SK-N-SH (cell line): ENCODE results near the gene MYOG. TPM values are rescaled to one million over a fixed set of nuclear protein-coding genes. Genes with fewer than 3 reads are reported as not detected.

Source experiments
- CTCF ChIA-PET: fragments of 300-600, 350-600 bp; formaldehyde crosslinking; extraction: SDS; loops from one replicate; lab custom pipeline; 2021; lab: Yijun Ruan, JAX
- POLR2A ChIA-PET: fragments of 350-600 bp; sonication (Branson Sonifier 250); formaldehyde crosslinking; extraction: SDS; loops from one replicate; lab custom pipeline; 2020; ENCODE audit warnings: antibody characterized with exemption, inconsistent platforms; lab: Yijun Ruan, JAX
- DNase-seq: peaks from one replicate; pipeline ENCODE4 v3.0.0; 2012
- H2AFZ ChIP-seq: fragments of 200-600 bp; sonication (generic); 2 replicates; pipeline ENCODE4 v1.8.1; 2016; ENCODE audit warnings: antibody characterized with exemption, mild to moderate bottlenecking, low read depth
- H3F3A ChIP-seq: fragments of 200-600 bp; sonication (generic); replicated peaks from 2 replicates; pipeline ENCODE3; 2016; ENCODE audit warnings: antibody characterized with exemption, mild to moderate bottlenecking; ENCODE audit not compliant: insufficient read depth
- H3K27ac ChIP-seq, 2 experiments: fragments of 200-500 bp in 1 of 2; fragments of 200-600 bp in 1 of 2; sonication (Bioruptor generic) in 1 of 2; sonication (generic), shearing (Covaris generic) in 1 of 2; 2 replicates each; pipeline versions ENCODE4 v1.5.1 to v1.6.1; 2014 to 2016; ENCODE audit warnings: low read depth in 2 of 2, inconsistent platforms in 1 of 2, low read length in 1 of 2, mild to moderate bottlenecking in 1 of 2, mixed read lengths in 1 of 2
- H3K27me3 ChIP-seq: fragments of 200-600 bp; sonication (generic), shearing (Covaris generic); 2 replicates; pipeline ENCODE4 v1.6.1; 2016; ENCODE audit warnings: mixed run types; ENCODE audit not compliant: insufficient read depth
- H3K36me3 ChIP-seq, 2 experiments: fragments of 200-500 bp in 1 of 2; fragments of 200-600 bp in 1 of 2; sonication (Bioruptor generic) in 1 of 2; sonication (generic) in 1 of 2; replicated peaks in 1 of 2; 2 replicates each; pipeline versions ENCODE3 to v1.5.1; 2014 to 2016; ENCODE audit warnings: low read length in 1 of 2, mild to moderate bottlenecking in 1 of 2; ENCODE audit not compliant: insufficient read depth in 2 of 2, control insufficient read depth in 1 of 2
- H3K4me1 ChIP-seq, 2 experiments: fragments of 200-500 bp in 1 of 2; fragments of 200-600 bp in 1 of 2; sonication (Bioruptor generic) in 1 of 2; sonication (generic), shearing (Covaris generic) in 1 of 2; 2 replicates each; pipeline versions ENCODE4 v1.5.1 to v1.6.1; 2014 to 2016; ENCODE audit warnings: low read depth in 1 of 2, low read length in 1 of 2, mixed run types in 1 of 2; ENCODE audit not compliant: insufficient read depth in 2 of 2, control insufficient read depth in 1 of 2
- H3K4me2 ChIP-seq: fragments of 200-600 bp; sonication (generic), shearing (Covaris generic); 2 replicates; pipeline ENCODE4 v1.6.1; 2017; ENCODE audit warnings: mixed run types
- H3K4me3 ChIP-seq, 2 experiments: fragments of 200-500 bp in 1 of 2; fragments of 200-600 bp in 1 of 2; sonication (Bioruptor generic) in 1 of 2; sonication (generic), shearing (Covaris generic) in 1 of 2; 2 replicates each; pipeline versions ENCODE4 v1.5.1 to v1.8.1; 2014 to 2016; ENCODE audit warnings: low read depth in 2 of 2, inconsistent platforms in 1 of 2, low read length in 1 of 2, mild to moderate bottlenecking in 1 of 2, mixed read lengths in 1 of 2, moderate library complexity in 1 of 2
- H3K79me2 ChIP-seq: fragments of 200-600 bp; sonication (generic); 2 replicates; pipeline ENCODE4 v1.8.1; 2017; ENCODE audit warnings: mild to moderate bottlenecking; ENCODE audit not compliant: insufficient read depth
- H3K9ac ChIP-seq: fragments of 200-600 bp; sonication (generic); 2 replicates; pipeline ENCODE4 v1.6.1; 2017; ENCODE audit warnings: mixed run types
- H3K9me2 ChIP-seq: fragments of 200-600 bp; sonication (generic); 2 replicates; pipeline ENCODE4 v1.6.1; 2017; ENCODE audit warnings: mixed run types
- H3K9me3 ChIP-seq: fragments of 200-600 bp; sonication (generic); 2 replicates; pipeline ENCODE4 v1.6.1; 2017; ENCODE audit warnings: mixed run types, mild to moderate bottlenecking, moderate library complexity
- H4K20me1 ChIP-seq: fragments of 200-600 bp; sonication (generic); 2 replicates; pipeline ENCODE4 v1.6.1; 2017; ENCODE audit warnings: mild to moderate bottlenecking, mixed run types; ENCODE audit not compliant: insufficient read depth
- CHD2 ChIP-seq: fragments of 150-350 bp; IDR thresholded peaks from 2 replicates; pipeline ENCODE4 v1.6.1; 2018; ENCODE audit warnings: low read length; ENCODE audit not compliant: partially characterized antibody
- EP300 ChIP-seq, 2 experiments: IDR thresholded peaks; 2 replicates each; pipeline versions ENCODE4 v1.4.0 to v1.6.1; 2012; ENCODE audit warnings: borderline replicate concordance in 1 of 2, low read depth in 1 of 2, low read length in 1 of 2
- EZH2phosphoT487 ChIP-seq: fragments of 200-600 bp; sonication (generic); IDR thresholded peaks from 2 replicates; pipeline ENCODE4 v1.6.1; 2017; ENCODE audit warnings: low read depth, mixed run types, mild to moderate bottlenecking, antibody characterized with exemption, moderate library complexity, borderline replicate concordance
- FOSL2 ChIP-seq: IDR thresholded peaks from 2 replicates; pipeline ENCODE4 v1.4.0; 2012; ENCODE audit warnings: low read depth, mild to moderate bottlenecking, moderate library complexity, borderline replicate concordance
- GABPA ChIP-seq: IDR thresholded peaks from 2 replicates; pipeline ENCODE4 v1.4.0; 2012; ENCODE audit warnings: low read depth, mild to moderate bottlenecking
- JUND ChIP-seq: IDR thresholded peaks from 2 replicates; pipeline ENCODE4 v1.4.0; 2012
- RAD21 ChIP-seq: IDR thresholded peaks from 2 replicates; pipeline ENCODE4 v1.6.1; 2012; ENCODE audit warnings: mild to moderate bottlenecking, low read length
- RFX5 ChIP-seq: IDR thresholded peaks from 2 replicates; pipeline ENCODE4 v1.6.1; 2012; ENCODE audit warnings: mild to moderate bottlenecking, improper control_type of control experiment, low read length
- RXRA ChIP-seq: IDR thresholded peaks from 2 replicates; pipeline ENCODE4 v1.4.0; 2012; ENCODE audit warnings: low read depth, mild to moderate bottlenecking, borderline replicate concordance
- TCF12 ChIP-seq: IDR thresholded peaks from 2 replicates; pipeline ENCODE4 v1.4.0; 2012
- TEAD4 ChIP-seq: IDR thresholded peaks from 2 replicates; pipeline ENCODE4 v1.4.0; 2012; ENCODE audit warnings: mild to moderate bottlenecking, borderline replicate concordance; ENCODE audit not compliant: insufficient read depth
- YY1 ChIP-seq: IDR thresholded peaks from 2 replicates; pipeline ENCODE4 v1.4.0; 2012; ENCODE audit warnings: low read depth, mild to moderate bottlenecking
- WGBS: methylation state at CpG from one replicate; pipeline ENCODE4 v1.1.6; 2017; ENCODE audit warnings: low lambda C conversion rate; 5-methylcytosine and 5-hydroxymethylcytosine counted together
- polyA plus RNA-seq, 3 experiments: library from polyadenylated mRNA; depleted of rRNA; stranded (reverse); fragments of >200 nt; gene quantifications; 2 replicates each; pipeline ENCODE4 v1.2.3, GENCODE V29; 2012
- TF ChIP-seq, protein P1 (sequence below): IDR thresholded peaks from 2 replicates; pipeline ENCODE4; 2012
- TF ChIP-seq, protein P2 (sequence below): IDR thresholded peaks from 2 replicates; pipeline ENCODE4 v1.6.1; 2012; ENCODE audit warnings: mild to moderate bottlenecking, low read depth, low read length, moderate library complexity
- TF ChIP-seq, protein P3 (sequence below): fragments of 200-600 bp; sonication (generic); IDR thresholded peaks from 2 replicates; pipeline ENCODE4 v1.6.1; 2017; ENCODE audit warnings: antibody characterized with exemption, mild to moderate bottlenecking, moderate library complexity

Gene MYOG
- polyA plus RNA-seq, 1 of the 3 experiments (the other 2 are of a cell fraction) = not detected

DNA sequence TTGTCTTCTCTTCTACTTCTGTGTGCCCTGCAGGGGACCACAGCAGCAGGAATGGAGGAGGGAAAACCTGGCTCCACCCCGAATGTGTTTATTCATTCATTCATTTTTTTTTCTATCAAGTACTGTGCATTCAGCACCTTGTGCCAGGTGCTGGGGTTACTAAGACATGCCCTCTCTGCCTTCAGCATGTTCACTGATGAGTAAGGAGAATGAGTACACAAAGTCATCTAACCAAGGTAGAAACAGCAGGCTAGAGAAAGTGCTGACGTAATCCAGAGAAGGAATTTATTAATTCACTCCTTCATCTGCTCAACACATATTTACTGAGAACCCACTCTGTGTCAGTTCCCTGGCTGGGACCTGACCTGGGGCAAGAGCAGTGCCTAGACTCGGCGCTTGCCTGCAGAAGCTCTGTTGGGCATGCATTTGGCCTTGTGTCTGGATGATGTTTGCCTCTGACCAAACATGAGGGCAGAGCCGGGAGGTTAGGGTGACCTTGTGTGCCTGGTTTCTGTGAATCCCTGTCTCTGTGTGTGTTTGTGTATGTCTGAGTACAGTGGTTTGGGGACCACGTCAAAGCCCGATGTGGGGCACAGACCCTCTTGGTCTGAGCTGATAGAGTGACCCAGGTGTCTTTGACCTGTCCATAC, 3.3 kb upstream of the MYOG start:
- TF ChIP-seq EP300 (IDR thresholded peaks at IDR 0.05; ENCODE audit: borderline replicate concordance in 1 of 2, low read depth in 1 of 2, low read length in 1 of 2) = no peak
- TF ChIP-seq, protein P1, sequence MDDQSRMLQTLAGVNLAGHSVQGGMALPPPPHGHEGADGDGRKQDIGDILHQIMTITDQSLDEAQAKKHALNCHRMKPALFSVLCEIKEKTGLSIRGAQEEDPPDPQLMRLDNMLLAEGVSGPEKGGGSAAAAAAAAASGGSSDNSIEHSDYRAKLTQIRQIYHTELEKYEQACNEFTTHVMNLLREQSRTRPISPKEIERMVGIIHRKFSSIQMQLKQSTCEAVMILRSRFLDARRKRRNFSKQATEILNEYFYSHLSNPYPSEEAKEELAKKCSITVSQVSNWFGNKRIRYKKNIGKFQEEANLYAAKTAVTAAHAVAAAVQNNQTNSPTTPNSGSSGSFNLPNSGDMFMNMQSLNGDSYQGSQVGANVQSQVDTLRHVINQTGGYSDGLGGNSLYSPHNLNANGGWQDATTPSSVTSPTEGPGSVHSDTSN = no peak
- no peak for TF ChIP-seq GABPA
- TF ChIP-seq, protein P2, sequence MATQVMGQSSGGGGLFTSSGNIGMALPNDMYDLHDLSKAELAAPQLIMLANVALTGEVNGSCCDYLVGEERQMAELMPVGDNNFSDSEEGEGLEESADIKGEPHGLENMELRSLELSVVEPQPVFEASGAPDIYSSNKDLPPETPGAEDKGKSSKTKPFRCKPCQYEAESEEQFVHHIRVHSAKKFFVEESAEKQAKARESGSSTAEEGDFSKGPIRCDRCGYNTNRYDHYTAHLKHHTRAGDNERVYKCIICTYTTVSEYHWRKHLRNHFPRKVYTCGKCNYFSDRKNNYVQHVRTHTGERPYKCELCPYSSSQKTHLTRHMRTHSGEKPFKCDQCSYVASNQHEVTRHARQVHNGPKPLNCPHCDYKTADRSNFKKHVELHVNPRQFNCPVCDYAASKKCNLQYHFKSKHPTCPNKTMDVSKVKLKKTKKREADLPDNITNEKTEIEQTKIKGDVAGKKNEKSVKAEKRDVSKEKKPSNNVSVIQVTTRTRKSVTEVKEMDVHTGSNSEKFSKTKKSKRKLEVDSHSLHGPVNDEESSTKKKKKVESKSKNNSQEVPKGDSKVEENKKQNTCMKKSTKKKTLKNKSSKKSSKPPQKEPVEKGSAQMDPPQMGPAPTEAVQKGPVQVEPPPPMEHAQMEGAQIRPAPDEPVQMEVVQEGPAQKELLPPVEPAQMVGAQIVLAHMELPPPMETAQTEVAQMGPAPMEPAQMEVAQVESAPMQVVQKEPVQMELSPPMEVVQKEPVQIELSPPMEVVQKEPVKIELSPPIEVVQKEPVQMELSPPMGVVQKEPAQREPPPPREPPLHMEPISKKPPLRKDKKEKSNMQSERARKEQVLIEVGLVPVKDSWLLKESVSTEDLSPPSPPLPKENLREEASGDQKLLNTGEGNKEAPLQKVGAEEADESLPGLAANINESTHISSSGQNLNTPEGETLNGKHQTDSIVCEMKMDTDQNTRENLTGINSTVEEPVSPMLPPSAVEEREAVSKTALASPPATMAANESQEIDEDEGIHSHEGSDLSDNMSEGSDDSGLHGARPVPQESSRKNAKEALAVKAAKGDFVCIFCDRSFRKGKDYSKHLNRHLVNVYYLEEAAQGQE = no peak
- TF ChIP-seq TEAD4 = no peak
- Histone ChIP-seq H2AFZ (no peak overlapping the region), H3K9ac (no peak overlapping the region), H3K9me2 (no peaks in the 10 kb centered on the region), H3K4me2 (no peak overlapping the region), H3K4me1 (no peaks in the 10 kb centered on the region; a peak in 1 of 4 replicates), H3K79me2 (no peaks in the 10 kb centered on the region), H3K27ac (no peak overlapping the region), H3F3A (no peaks in the 10 kb centered on the region), H3K4me3 (no peak overlapping the region), H3K9me3 (no peaks in the 10 kb centered on the region), H4K20me1 (no peaks in the 10 kb centered on the region), H3K36me3 (no peaks in the 10 kb centered on the region), H3K27me3 (no peaks in the 10 kb centered on the region; the same call in 1 of the 2 replicates)
- ChIA-PET POLR2A (no interaction called here), CTCF (interaction anchor here (0.5 to 1.9 kb wide), 4 partner anchors 50 to 147 kb away, joined by 3 to 6 read pairs (median 3); no protein-coding TSS in a partner anchor)
- 53% methylated on average over 4 of the region's 7 CpGs for WGBS
- no peak for DNase-seq

DNA sequence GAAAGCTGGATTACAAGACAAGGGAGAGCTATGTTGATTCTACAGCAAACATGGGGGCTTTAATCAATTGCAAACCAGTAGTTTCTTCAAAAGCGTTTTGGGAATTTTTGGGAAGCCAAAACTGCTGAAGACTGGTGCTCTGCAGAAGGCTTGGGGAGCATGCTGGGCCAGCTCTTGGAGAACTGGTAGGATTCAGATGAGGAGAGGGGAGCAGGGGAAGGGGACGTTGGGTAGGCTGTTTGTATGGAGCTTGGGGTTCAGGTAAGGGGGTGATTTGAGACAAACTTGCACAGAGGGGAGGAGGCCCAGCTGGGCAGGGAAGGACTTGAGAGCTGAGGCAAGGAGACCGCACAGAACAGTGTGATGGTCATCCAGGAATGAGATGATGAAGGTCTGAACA, 2.6 kb upstream of the MYOG start:
- H2AFZ ChIP-seq = no peak overlapping the region
- no peak overlapping the region for H3K4me2 ChIP-seq
- no peak for TF ChIP-seq RFX5
- TF ChIP-seq FOSL2 = no peak
- no peak for TF ChIP-seq CHD2
- no peak for TF ChIP-seq EZH2phosphoT487
- TF ChIP-seq JUND = no peak
- no peak for TF ChIP-seq YY1
- TF ChIP-seq RXRA = no peak
- TF ChIP-seq TCF12 = no peak
- TF ChIP-seq, protein P3, sequence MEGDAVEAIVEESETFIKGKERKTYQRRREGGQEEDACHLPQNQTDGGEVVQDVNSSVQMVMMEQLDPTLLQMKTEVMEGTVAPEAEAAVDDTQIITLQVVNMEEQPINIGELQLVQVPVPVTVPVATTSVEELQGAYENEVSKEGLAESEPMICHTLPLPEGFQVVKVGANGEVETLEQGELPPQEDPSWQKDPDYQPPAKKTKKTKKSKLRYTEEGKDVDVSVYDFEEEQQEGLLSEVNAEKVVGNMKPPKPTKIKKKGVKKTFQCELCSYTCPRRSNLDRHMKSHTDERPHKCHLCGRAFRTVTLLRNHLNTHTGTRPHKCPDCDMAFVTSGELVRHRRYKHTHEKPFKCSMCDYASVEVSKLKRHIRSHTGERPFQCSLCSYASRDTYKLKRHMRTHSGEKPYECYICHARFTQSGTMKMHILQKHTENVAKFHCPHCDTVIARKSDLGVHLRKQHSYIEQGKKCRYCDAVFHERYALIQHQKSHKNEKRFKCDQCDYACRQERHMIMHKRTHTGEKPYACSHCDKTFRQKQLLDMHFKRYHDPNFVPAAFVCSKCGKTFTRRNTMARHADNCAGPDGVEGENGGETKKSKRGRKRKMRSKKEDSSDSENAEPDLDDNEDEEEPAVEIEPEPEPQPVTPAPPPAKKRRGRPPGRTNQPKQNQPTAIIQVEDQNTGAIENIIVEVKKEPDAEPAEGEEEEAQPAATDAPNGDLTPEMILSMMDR = no peak
- TF ChIP-seq TEAD4 = no peak
- no peak for TF ChIP-seq RAD21
- H3F3A ChIP-seq = no peaks in the 10 kb centered on the region
- H3K9me2 ChIP-seq = no peaks in the 10 kb centered on the region
- CTCF ChIA-PET = interaction anchor here (1.2 to 1.9 kb wide), 2 partner anchors 49 to 184 kb away, joined by 3 to 6 read pairs; no protein-coding TSS in a partner anchor
- H3K9me3 ChIP-seq = no peaks in the 10 kb centered on the region
- no peak overlapping the region for H3K9ac ChIP-seq
- POLR2A ChIA-PET = no interaction called here
- H3K27me3 ChIP-seq = no peaks in the 10 kb centered on the region; the same call in 1 of the 2 replicates
- H3K4me1 ChIP-seq = no peaks in the 10 kb centered on the region; a peak in 1 of 4 replicates
- no peak overlapping the region for H3K4me3 ChIP-seq
- no peaks in the 10 kb centered on the region for H3K36me3 ChIP-seq
- 65% methylated on average over 3 of the region's 3 CpGs for WGBS
- H3K79me2 ChIP-seq = no peaks in the 10 kb centered on the region
- H4K20me1 ChIP-seq = no peaks in the 10 kb centered on the region
- no peak overlapping the region for H3K27ac ChIP-seq
- no peak for DNase-seq
